ENCODE measurements around the gene SLC9A7. TPM values are rescaled to one million over a fixed set of nuclear protein-coding genes. Genes with fewer than 3 reads are reported as not detected.
"Not testable (repeated sequence)": the region's sequence is repeated elsewhere in the genome, so short reads cannot be mapped to it uniquely, and the experiment has no call there.

Gene SLC9A7
- total RNA-seq: 10 to 100 TPM; 20.6 to 22.6 TPM

GRCh38 chrX:46758956-46759644, at the start of gene SLC9A7:
Gene SLC9A7, minus strand, starts transcription at chrX:46759118. Its CDS starts 89 bp downstream, at chrX:46759029.
- ChIA-PET CTCF (interaction anchor here (0.9 to 1.1 kb wide), 2 partner anchors 35 to 37 kb away, joined by 3 to 4 read pairs; no protein-coding TSS in a partner anchor), POLR2A (interaction anchor here (0.6 kb wide), 1 partner anchor 475 kb away, joined by 3 read pairs; no protein-coding TSS in a partner anchor)

GRCh38 chrX:46805270-46805669, 46.4 kb upstream of the SLC9A7 start:
- ChIA-PET CTCF (interaction anchor here (0.6 kb wide), 1 partner anchor 250 kb away, joined by 4 read pairs; no protein-coding TSS in a partner anchor), POLR2A (no interaction called here)

- CTCF ChIA-PET: no interaction called here
- POLR2A ChIA-PET: no interaction called here
Observed at GRCh38 chrX:46803140-46803539, 44.2 kb upstream of the SLC9A7 start.

- ChIA-PET CTCF (interaction anchor here (0.6 to 1.4 kb wide), 5 partner anchors 37 to 183 kb away, joined by 3 to 4 read pairs (median 3); no protein-coding TSS in a partner anchor), POLR2A (no interaction called here)
Observed at GRCh38 chrX:46796574-46797191, 37.8 kb upstream of the SLC9A7 start.

GRCh38 chrX:46793386-46794143, 34.6 kb upstream of the SLC9A7 start:
- CTCF ChIA-PET: interaction anchor here (0.8 kb wide), 1 partner anchor 34 kb away, joined by 4 read pairs; no protein-coding TSS in a partner anchor

GRCh38 chrX:46792810-46793188, 33.9 kb upstream of the SLC9A7 start:
- ChIA-PET CTCF (interaction anchor here (1.0 kb wide), 1 partner anchor 32 kb away, joined by 4 read pairs; no protein-coding TSS in a partner anchor), POLR2A (no interaction called here)

More at GRCh38 chrX:46793386-46794143, 34.6 kb upstream of the SLC9A7 start:
- POLR2A ChIA-PET: no interaction called here

GRCh38 chrX:46791927-46792809, 33.2 kb upstream of the SLC9A7 start:
- ChIA-PET POLR2A (no interaction called here), CTCF (interaction anchor here (1.0 kb wide), 1 partner anchor 31 kb away, joined by 4 read pairs; no protein-coding TSS in a partner anchor)

- ChIA-PET POLR2A (no interaction called here), CTCF (no interaction called here)
Observed at GRCh38 chrX:46788902-46789301, 30.0 kb upstream of the SLC9A7 start.

- CTCF ChIA-PET: interaction anchor here (1.3 kb wide), 1 partner anchor 11 kb away, joined by 3 read pairs; no protein-coding TSS in a partner anchor
- POLR2A ChIA-PET: not testable (repeated sequence)
Observed at GRCh38 chrX:46784437-46784836, 25.5 kb upstream of the SLC9A7 start.

- ChIA-PET POLR2A (no interaction called here), CTCF (interaction anchor here (0.6 kb wide), 1 partner anchor 17 kb away, joined by 5 read pairs; no protein-coding TSS in a partner anchor)
Observed at GRCh38 chrX:46782034-46782433, 23.1 kb upstream of the SLC9A7 start.

GRCh38 chrX:46777971-46778810, 19.3 kb upstream of the SLC9A7 start:
- CTCF ChIA-PET: no interaction called here

GRCh38 chrX:46770817-46771163, 11.9 kb upstream of the SLC9A7 start:
- ChIA-PET CTCF (no interaction called here), POLR2A (no interaction called here)

More at GRCh38 chrX:46777971-46778810, 19.3 kb upstream of the SLC9A7 start:
- POLR2A ChIA-PET: no interaction called here

GRCh38 chrX:46770000-46770816, 11.3 kb upstream of the SLC9A7 start:
- CTCF ChIA-PET: no interaction called here
- POLR2A ChIA-PET: no interaction called here

GRCh38 chrX:46762963-46763362, 4.0 kb upstream of the SLC9A7 start:
- ChIA-PET POLR2A (no interaction called here), CTCF (no interaction called here)

- ChIA-PET POLR2A (interaction anchor here (0.6 kb wide), 1 partner anchor 475 kb away, joined by 3 read pairs; no protein-coding TSS in a partner anchor), CTCF (interaction anchor here (0.6 to 0.9 kb wide), 2 partner anchors 34 to 37 kb away, joined by 3 to 4 read pairs; no protein-coding TSS in a partner anchor)
Observed at GRCh38 chrX:46759645-46759974, 692 bp upstream of the SLC9A7 start.

GRCh38 chrX:46758163-46758955, 559 bp downstream of the SLC9A7 start:
- ChIA-PET CTCF (interaction anchor here (1.1 kb wide), 1 partner anchor 37 kb away, joined by 3 read pairs; no protein-coding TSS in a partner anchor), POLR2A (no interaction called here)

GRCh38 chrX:46757593-46757992, 1.3 kb downstream of the SLC9A7 start:
- ChIA-PET POLR2A (no interaction called here), CTCF (interaction anchor here (1.1 kb wide), 1 partner anchor 38 kb away, joined by 3 read pairs; no protein-coding TSS in a partner anchor)

Measured in activated CD8-positive, alpha-beta memory T cell treated with anti-CD3 and anti-CD28 coated beads for 36 hours (primary cell).